ENCODE results near the gene SAP25.
"Not testable (repeated sequence)": the region's sequence is repeated elsewhere in the genome, so short reads cannot be mapped to it uniquely, and the experiment has no call there.

Gene SAP25

GRCh38 chr7:100538654-100539435 is 34.9 kb downstream of the SAP25 start, which contains the start of gene AGFG2:
TSS of gene AGFG2 (plus strand) at chr7:100539203. CDS start at chr7:100539347, 144 bp downstream.
- peak; percentile 100 for DNase-seq (ENCODE audit: low read depth in 1 of 2, low spot score in 1 of 2)

- DNase-seq (ENCODE audit: low read depth in 1 of 2, low spot score in 1 of 2) = no peak
Observed at GRCh38 chr7:100538348-100538653, 35.4 kb downstream of the SAP25 start.

GRCh38 chr7:100536695-100537094 is 37.0 kb downstream of the SAP25 start:
- not testable (repeated sequence) for DNase-seq (ENCODE audit: low read depth in 1 of 2, low spot score in 1 of 2)

DNA sequence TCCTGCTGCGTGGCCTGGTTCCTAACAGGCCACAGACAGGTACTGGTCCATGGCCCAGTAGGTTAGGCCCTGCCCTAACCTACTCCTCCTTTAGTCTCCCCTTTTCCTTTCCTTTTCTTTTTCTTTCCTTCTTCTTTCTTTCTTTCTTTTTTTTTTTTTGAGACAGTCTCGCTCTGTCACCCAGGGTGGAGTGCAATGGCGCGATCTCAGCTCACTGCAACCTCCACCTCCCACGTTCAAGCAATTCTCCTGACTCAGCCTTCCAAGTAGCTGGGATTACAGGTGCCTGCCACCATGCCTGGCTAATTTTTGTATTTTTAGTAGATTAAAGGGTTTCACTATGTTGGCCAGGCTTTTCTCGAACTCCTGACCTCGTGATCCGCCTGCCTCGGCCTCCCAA is 37.7 kb downstream of the SAP25 start:
- not testable (repeated sequence) for DNase-seq (ENCODE audit: low read depth in 1 of 2, low spot score in 1 of 2)

DNA sequence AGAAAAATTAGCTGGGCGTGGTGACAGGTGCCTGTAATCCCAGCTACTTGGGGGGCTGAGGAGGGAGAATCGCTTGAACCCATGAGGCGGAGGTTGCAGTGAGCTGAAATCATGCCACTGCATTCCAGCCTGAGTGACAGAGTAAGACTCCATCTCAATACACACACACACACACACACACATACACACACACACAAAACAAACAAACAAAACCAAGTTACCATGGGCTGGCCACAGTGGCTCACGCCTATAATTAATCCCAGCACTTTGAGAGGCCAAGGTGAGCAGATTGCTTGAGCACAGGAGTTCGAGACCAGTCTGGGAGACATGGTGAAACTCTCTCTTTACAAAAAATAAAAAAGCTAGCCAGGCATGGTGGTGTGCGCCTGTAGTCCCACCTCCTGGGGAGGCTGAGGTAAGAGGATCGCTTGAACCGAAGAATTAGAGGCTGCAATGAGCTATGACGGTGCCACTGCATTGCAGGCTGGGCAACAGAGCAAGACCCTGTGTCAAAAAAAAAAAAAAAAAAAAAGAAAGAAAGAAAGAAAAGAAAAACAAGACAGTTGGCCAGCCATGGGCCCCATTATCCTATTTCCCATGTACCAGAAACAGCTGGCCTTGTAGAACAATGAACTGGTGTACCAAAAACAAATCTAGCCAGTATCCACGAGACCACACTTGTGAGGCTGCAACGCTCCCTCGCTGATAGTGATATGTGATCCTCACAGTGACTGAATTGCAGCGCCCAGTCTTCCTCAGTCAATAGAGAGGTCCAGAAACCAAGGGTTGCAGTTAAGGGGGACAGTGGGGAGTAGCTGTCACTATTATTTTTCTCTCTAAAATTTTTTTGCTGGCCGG is 41.3 kb downstream of the SAP25 start:
- DNase-seq (ENCODE audit: low read depth in 1 of 2, low spot score in 1 of 2) = no peak

DNA sequence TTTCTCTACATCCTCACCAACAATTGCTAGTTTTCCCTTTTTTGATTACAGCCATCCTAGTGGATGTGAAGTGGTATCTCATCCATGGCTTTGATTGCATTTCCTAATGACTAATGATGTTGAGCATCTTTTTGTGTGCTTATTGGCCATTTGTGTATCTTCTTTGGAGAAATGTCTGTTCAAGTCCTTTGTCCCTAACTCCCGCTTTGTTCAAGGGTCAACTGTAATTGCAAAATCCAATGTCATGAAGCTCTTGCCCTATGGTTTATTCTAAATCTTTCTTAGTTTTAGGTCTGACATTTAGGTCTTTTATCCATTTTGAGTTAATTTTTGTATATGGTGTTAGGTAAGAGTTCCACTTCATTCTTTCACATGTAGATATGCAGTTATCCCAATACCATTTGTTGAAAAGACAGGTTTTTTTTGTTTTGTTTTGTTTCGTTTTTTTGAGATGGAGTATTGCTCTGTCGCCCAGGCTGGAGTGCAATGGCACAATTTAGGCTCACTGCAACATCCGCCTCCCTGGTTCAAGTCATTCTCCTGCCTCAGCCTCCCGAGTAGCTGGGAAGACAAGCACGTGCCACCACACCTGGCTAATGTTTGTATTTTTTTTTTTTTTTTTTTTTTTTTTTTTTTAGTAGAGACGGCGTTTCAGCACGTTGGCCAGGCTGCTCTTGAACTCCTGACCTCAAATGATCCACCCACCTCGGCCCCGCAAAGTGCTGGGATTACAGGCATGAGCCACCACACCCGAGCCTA is 45.4 kb downstream of the SAP25 start:
- DNase-seq (ENCODE audit: low read depth in 1 of 2, low spot score in 1 of 2) = not testable (repeated sequence)

- not testable (repeated sequence) for DNase-seq (ENCODE audit: low read depth in 1 of 2, low spot score in 1 of 2)
Observed at GRCh38 chr7:100523192-100523591, 50.5 kb downstream of the SAP25 start.
